Inflammatory macrophage treated with lipopolysaccharide for 1 hour (primary cell): ENCODE data around the gene MACROD2.

ENCODE experiments used
- DNase-seq, 2 donors: peaks; one replicate each; pipeline ENCODE4 v3.0.0-alpha.2; 2020 to 2022

The MACROD2 gene

DNA sequence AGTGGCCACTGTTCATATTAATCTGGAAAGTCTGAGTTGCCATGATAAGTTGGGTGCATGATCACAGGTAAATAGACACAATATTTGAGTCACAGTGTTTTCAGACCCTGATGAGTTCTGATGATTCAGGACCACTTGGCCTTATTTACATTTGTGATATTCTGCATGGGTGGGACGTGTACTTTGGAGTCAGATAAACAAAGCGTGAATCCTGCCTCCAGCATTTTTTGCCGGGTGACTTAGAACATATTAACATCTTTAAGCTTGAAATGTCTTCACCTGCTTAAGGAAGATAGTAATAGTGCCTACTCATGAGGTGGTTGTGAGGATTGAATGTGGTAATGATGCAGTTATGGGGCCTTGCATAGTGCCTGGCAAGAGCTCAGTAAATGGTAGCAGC, 1582.8 kb downstream of the MACROD2 start:
- DNase-seq = no peak

DNA sequence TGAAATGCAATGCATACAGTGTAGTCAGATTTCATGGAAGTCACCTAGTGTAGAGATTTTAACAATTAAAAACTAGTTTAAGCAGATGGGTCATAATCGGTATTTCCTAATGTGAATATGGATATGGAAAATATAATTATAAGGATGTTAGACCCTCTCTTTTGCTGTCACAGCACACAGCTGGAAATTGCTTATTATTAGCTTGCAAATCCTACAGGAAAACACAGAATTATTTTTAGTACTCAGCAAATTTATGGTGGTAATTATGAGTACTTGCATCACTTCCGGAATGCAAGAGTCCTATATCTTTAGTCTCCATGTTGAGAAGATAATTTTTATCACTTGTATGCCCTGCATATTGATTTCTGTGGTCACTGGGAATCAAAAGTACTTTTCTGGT, 1584.4 kb downstream of the MACROD2 start:
- no peak for DNase-seq

DNA sequence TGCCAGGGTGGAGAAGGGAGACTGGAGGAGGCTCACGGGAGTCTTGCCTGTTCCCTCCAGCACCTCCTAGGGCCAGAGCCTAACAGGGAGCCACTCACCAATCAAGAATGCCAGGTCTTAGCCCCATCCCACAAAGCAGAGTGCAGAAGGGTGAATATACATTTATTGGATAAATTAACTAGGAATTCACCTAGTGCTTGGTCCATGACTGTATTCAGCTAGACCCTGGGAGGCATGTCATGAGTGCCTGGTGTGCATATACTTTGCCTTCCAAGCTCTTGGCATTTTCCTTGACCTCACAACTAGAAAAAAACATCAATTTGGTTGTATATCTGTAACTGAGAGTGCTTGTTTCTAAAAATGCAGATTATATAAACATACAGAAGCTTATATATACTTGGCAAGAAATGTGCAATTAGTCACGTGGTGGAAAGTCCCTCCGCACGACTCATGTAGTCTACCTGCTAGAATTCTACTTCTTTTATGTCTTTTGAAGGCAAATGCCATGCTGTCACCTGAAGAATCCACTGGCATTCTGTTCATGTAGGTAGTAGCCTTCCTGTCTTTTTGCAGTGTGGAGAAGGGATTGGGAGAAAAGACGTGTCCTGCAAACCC, 1586.9 kb downstream of the MACROD2 start:
- DNase-seq = no peak

- no peak for DNase-seq
These were observed 1589.2 kb downstream of the MACROD2 start for GRCh38 chr20:15584507-15584906.

DNA sequence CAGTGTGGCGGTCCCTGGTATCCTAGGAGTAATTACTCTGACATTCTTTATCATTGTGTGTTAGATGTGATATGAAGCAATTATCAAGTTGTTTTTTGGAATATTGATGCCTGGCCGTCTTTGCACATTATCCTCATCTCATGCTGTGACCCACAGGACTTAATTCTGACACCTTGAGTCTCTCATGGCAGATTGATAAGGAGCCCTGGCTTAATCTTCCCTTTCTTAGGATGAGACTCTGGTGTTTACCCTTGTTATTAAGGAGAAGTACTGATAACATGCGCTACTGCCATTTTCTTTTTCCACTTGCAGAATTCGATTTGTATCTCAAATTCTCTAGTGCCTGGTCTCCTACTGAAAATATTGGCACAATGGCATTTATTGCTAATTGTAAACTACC, 1597.8 kb downstream of the MACROD2 start:
- DNase-seq = no peak

GRCh38 chr20:15594158-15594695, 1598.9 kb downstream of the MACROD2 start:
- no peak for DNase-seq

DNA sequence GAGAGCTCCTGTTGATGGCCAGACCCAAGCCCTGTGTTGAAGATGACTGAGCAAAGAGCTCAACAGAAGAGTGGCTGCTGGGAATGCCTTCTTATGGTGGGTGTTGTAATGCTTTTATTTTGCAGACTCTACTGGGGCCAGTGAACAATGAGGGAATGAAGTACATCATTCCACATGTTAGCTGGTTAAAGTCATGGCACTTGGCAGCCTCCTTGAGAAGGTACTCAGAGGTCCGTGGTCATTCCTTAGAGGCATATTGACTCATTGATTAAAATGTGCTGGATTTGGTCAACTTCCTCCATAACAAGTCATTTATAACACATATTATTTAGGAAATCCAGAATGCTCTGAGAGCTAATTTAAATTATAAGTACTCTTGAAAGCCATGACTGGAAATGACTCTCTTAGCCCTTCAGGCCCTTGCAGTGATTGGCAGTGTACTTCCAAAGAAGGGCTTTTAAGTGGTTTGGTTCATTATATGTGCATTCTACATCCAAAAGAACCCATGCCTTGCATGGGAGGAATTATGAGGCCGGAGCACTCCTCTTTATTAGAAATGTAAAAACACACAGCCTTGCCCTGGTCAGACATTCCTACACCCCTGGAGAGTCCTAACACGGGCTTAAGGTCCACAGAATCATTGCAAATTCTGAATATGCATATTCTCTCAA, 1601.0 kb downstream of the MACROD2 start:
- no peak for DNase-seq

- no peak for DNase-seq
These were observed 1602.0 kb downstream of the MACROD2 start for GRCh38 chr20:15597306-15597705.

DNA sequence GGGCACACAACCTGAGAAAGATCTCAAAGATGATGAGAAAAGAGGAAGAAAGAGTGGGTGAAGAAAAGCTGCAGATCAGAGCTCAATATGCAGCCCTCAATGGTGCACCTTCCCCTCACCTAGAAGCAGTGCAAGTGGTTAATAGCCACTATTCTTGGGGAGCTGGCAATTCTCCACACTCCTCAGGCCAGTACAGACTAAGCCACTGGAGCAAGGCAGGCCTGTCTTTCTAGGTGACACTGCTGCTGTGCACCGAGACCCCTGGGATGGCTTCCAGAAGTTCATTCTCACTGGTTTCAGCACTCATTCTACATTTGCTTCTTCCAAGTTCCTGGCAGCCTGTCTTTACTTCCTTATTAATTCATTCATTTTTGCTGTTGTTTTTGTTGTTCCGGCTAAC, 1604.6 kb downstream of the MACROD2 start:
- DNase-seq = no peak

GRCh38 chr20:15600565-15600964, 1605.2 kb downstream of the MACROD2 start:
- no peak for DNase-seq

DNA sequence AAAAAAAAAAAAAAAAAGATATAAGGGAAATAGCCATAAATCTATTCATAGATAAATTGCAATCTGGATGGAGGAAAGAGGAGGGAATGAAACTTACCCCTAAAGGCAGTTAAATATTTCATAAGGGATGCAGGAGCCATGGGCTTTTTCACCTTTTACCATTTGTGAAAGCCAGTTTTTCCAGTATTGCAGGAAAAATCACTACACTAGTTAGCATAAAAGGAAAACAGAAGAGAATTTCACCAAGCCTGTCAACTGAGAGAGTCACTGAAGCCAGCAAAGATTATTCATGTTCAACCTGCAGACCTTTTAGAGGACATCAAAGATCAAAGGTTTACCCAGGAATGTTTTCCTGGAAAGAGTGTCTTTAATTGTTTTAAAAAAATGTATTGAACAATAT, 1608.2 kb downstream of the MACROD2 start:
- no peak for DNase-seq

- no peak for DNase-seq
These were observed 1608.9 kb downstream of the MACROD2 start for GRCh38 chr20:15603978-15604805.

- no peak for DNase-seq
These were observed 1614.6 kb downstream of the MACROD2 start for GRCh38 chr20:15609921-15610320.

GRCh38 chr20:15610787-15611186, 1615.5 kb downstream of the MACROD2 start:
- no peak for DNase-seq

DNA sequence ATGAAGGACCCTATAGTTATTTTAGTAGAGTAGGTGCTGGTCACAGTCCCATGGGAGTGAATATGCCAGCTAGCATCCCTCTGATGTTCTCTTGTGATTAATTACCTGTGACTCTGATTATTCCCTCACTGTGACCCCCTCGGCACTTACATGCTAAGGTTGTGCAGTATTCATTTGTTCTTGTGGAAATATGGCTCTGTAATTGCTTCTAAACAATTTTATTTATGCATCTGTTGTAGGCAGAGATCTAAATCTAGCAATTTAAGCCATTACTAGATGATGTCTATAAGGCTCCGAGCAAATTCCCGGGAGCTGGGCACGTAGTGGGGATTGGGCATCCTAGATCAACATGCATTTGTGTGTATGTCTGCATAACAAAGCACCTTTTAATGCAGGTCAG, 1616.2 kb downstream of the MACROD2 start:
- no peak for DNase-seq

DNA sequence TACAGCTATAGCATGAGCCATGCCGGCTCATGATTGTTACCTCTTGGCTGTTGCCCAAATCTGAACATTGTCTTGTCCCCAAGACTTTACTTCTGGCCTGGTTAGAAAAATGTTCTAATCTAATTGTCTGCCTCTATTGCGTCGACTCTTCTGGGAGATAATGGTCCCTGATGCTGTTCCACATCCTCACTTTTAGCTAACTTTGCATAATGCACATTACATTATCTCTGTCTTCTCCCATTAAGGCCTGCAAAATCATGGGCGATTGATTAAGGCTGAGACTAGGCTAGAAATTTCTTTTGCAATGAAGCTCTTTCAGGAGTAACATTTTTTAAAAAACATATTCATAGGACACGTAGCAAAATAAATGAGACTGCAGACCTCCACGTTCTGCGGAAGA, 1616.9 kb downstream of the MACROD2 start:
- DNase-seq = no peak

DNA sequence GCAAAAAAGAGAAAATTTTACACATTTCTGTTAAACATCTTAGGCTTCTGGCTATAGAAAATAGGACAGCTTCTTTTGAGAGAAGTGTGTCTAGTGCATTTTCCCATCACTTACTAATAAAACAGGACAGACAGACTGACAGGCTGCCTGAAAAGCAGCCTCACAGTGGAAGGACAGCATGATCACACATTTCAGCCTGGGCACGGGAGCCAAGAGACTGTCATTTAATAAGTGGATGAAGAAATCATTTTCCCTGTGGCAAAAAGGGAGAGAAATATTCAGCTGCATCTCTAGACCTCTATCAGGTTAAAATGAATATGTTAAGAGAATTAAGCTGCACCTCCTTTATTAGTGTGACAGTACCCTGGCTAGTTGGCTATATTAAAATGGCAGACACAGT, 1617.5 kb downstream of the MACROD2 start:
- no peak for DNase-seq

GRCh38 chr20:15613530-15613929, 1618.2 kb downstream of the MACROD2 start:
- no peak for DNase-seq

- no peak for DNase-seq
These were observed 1621.3 kb downstream of the MACROD2 start for GRCh38 chr20:15616626-15617025.

- DNase-seq = no peak
These were observed 1622.8 kb downstream of the MACROD2 start for GRCh38 chr20:15618110-15618509.

DNA sequence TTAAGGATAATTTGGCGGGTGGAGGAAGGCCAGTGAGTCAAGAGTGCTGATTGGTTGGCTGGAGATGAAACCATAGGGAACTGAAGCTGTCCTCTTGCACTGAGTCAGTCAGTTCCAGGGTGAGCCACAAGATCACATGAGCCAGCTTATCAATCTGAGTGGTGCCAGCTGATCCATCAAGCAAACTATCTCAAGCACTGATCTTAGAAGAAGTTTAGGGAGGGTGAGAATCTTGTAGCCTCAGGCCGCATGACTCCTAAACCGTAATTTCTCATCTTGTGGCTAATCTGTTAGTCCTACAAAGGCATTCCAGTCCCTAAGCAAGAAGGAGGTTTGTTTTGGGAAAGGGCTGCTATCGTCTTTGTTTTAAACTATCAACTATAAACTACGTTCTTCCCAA, 1623.6 kb downstream of the MACROD2 start:
- DNase-seq = no peak

GRCh38 chr20:15619341-15619740, 1624.0 kb downstream of the MACROD2 start:
- DNase-seq = no peak

DNA sequence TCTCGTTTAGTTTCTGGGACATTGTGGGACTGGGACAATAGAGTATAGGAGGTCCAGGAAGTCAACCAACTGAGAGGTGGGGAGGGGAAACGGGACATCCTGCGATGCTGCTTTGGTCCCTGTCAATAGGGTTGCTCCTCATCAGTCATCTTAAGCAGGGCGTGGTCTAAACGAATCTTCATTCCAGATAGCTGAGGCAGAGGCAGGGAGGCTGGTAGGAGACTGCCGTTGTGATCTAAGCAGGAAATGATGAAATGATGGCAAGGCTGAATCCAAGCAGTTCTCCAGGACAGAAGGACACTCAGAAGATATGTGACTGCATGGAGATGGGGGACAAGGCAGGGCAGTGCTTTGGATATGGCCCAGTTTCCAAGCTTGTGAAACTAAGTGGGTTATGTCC, 1624.5 kb downstream of the MACROD2 start:
- no peak for DNase-seq

GRCh38 chr20:15622368-15622767, 1627.1 kb downstream of the MACROD2 start:
- no peak for DNase-seq
